LHCN-M2 (cell line): Measurements from ENCODE around the gene FBXO46. TPM values are rescaled to one million over a fixed set of nuclear protein-coding genes. Genes with fewer than 3 reads are reported as not detected.
"Not testable (repeated sequence)": the region's sequence is repeated elsewhere in the genome, so short reads cannot be mapped to it uniquely, and the experiment has no call there.

Source experiments
- DNase-seq: peaks from one replicate; pipeline ENCODE4 v3.0.0-alpha.2; 2012; ENCODE audit warnings: low read depth
- total RNA-seq: library from RNA; depleted of rRNA; stranded (reverse); fragments of >200 nt; gene quantifications from 2 replicates; pipeline ENCODE4 v1.2.3, GENCODE V29; 2014

FBXO46 gene
- total RNA-seq, 1 experiment from 2014 or later, result 8.4 TPM

GRCh38 chr19:45729800-45730290 is 851 bp downstream of the FBXO46 start:
- no peak for DNase-seq

GRCh38 chr19:45728683-45729082 is 2.0 kb downstream of the FBXO46 start:
- DNase-seq, result not testable (repeated sequence)

- DNase-seq, result not testable (repeated sequence)
Observed at GRCh38 chr19:45720065-45720464, 10.6 kb downstream of the FBXO46 start.

- no peak for DNase-seq
Observed at GRCh38 chr19:45717983-45718650, 12.6 kb downstream of the FBXO46 start.

GRCh38 chr19:45717131-45717982 is 13.3 kb downstream of the FBXO46 start:
- DNase-seq, result peak; percentile 99

- DNase-seq, result no peak
Observed at GRCh38 chr19:45716359-45717130, 14.2 kb downstream of the FBXO46 start.

- DNase-seq, result no peak
Observed at GRCh38 chr19:45715139-45715538, 15.6 kb downstream of the FBXO46 start.

- no peak for DNase-seq
Observed at GRCh38 chr19:45713141-45713540, 17.6 kb downstream of the FBXO46 start.

GRCh38 chr19:45712699-45713067 is 18.0 kb downstream of the FBXO46 start:
- no peak for DNase-seq

- no peak for DNase-seq
Observed at GRCh38 chr19:45711851-45712698, 18.6 kb downstream of the FBXO46 start.

GRCh38 chr19:45710356-45711130 is 20.2 kb downstream of the FBXO46 start:
- DNase-seq, result no peak

- no peak for DNase-seq
Observed at GRCh38 chr19:45705710-45706415, 24.8 kb downstream of the FBXO46 start.

- no peak for DNase-seq
Observed at GRCh38 chr19:45705115-45705514, 25.6 kb downstream of the FBXO46 start.

GRCh38 chr19:45701676-45702075 is 29.0 kb downstream of the FBXO46 start:
- no peak for DNase-seq

GRCh38 chr19:45693106-45693788 is 37.4 kb downstream of the FBXO46 start:
- peak; percentile 61 for DNase-seq

GRCh38 chr19:45692187-45693105 is 38.2 kb downstream of the FBXO46 start, which contains the start of gene QPCTL:
TSS of gene QPCTL (plus strand) at chr19:45692666. CDS start at chr19:45692704, 38 bp downstream.
- peak; percentile 100 for DNase-seq

- DNase-seq, result peak; percentile 92
Observed at GRCh38 chr19:45691516-45692186, 39.0 kb downstream of the FBXO46 start, which contains the start of gene SNRPD2. TSS of gene SNRPD2 (minus strand) at chr19:45691953. CDS start at chr19:45691888, 65 bp downstream.
